SHP77 treated with DMSO at 0.1 percent for 48 hours (cell line): Measurements from ENCODE around the gene TNFAIP8L1.
A peak's percentile ranks its signal among the peaks of the same experiment; 100 is the strongest.

Experiments
- DNase-seq: peaks from one replicate; lab custom pipeline; 2025; lab: John Stamatoyannopoulos, UW

TNFAIP8L1 gene

GRCh38 chr19:4609878-4610511 is 29.3 kb upstream of the TNFAIP8L1 start:
- no peak for DNase-seq

- DNase-seq, result no peak
These were observed 26.0 kb upstream of the TNFAIP8L1 start for GRCh38 chr19:4613254-4613751.

- DNase-seq, result no peak
These were observed 21.3 kb upstream of the TNFAIP8L1 start for GRCh38 chr19:4618019-4618418.

GRCh38 chr19:4619668-4620294 is 19.5 kb upstream of the TNFAIP8L1 start:
- no peak for DNase-seq

- no peak for DNase-seq
These were observed 18.6 kb upstream of the TNFAIP8L1 start for GRCh38 chr19:4620675-4621074.

GRCh38 chr19:4622695-4623421 is 16.5 kb upstream of the TNFAIP8L1 start:
- DNase-seq, result no peak

- DNase-seq, result no peak
These were observed 15.0 kb upstream of the TNFAIP8L1 start for GRCh38 chr19:4624301-4624700.

GRCh38 chr19:4624733-4625362 is 14.5 kb upstream of the TNFAIP8L1 start:
- no peak for DNase-seq

GRCh38 chr19:4633140-4633967 is 6.0 kb upstream of the TNFAIP8L1 start:
- DNase-seq, result peak; percentile 19

GRCh38 chr19:4635754-4636116 is 3.6 kb upstream of the TNFAIP8L1 start:
- no peak for DNase-seq

- DNase-seq, result no peak
These were observed 3.1 kb upstream of the TNFAIP8L1 start for GRCh38 chr19:4636151-4636717.

- no peak for DNase-seq
These were observed 2.6 kb upstream of the TNFAIP8L1 start for GRCh38 chr19:4636761-4637160.

GRCh38 chr19:4638317-4638716 is 999 bp upstream of the TNFAIP8L1 start:
- DNase-seq, result no peak

GRCh38 chr19:4639531-4640246 is 373 bp downstream of the TNFAIP8L1 start:
- no peak for DNase-seq

GRCh38 chr19:4640247-4641000 is 1.1 kb downstream of the TNFAIP8L1 start:
- DNase-seq, result no peak

GRCh38 chr19:4641132-4641531 is 1.8 kb downstream of the TNFAIP8L1 start:
- DNase-seq, result no peak

- no peak for DNase-seq
These were observed 3.3 kb downstream of the TNFAIP8L1 start for GRCh38 chr19:4642625-4643024.

- no peak for DNase-seq
These were observed 6.4 kb downstream of the TNFAIP8L1 start for GRCh38 chr19:4645718-4646117.

GRCh38 chr19:4647676-4648644 is 8.6 kb downstream of the TNFAIP8L1 start:
- no peak for DNase-seq
